ENCODE results near the gene LCN1. TPM values are rescaled to one million over a fixed set of nuclear protein-coding genes. Genes with fewer than 3 reads are reported as not detected.

Gene LCN1
- total RNA-seq, 6 donors from 2014 or later = not detected

- no peaks in the 10 kb centered on the region for H3K36me3 ChIP-seq
- no peak overlapping the region for H3K27ac ChIP-seq
- H3K27me3 ChIP-seq = no peaks in the 10 kb centered on the region
- no peak for ATAC-seq (ENCODE audit: low FRiP score in 2 of 2)
- no peak for DNase-seq
- WGBS, 2 donors = 86% methylated on average over 1 of the region's 1 CpG
- H3K9me3 ChIP-seq = peaks cover 0 to 7% (median 0%) of the 10 kb centered on the region in 4 donors
- H3K4me3 ChIP-seq = no peak overlapping the region
- TF ChIP-seq CTCF (IDR thresholded peaks at IDR 0.05) = no peak
- no peak for TF ChIP-seq POLR2AphosphoS5 (IDR thresholded peaks at IDR 0.05)
- no peak for TF ChIP-seq EP300 (IDR thresholded peaks at IDR 0.05)
- TF ChIP-seq POLR2A (IDR thresholded peaks at IDR 0.05) = no peak
- no peaks in the 10 kb centered on the region for H3K4me1 ChIP-seq
Measured at GRCh38 chr9:135573124-135573523, 51.9 kb downstream of the LCN1 start.

GRCh38 chr9:135574331-135574730, 53.1 kb downstream of the LCN1 start:
- H3K27me3 ChIP-seq = no peaks in the 10 kb centered on the region
- H3K4me1 ChIP-seq = no peaks in the 10 kb centered on the region
- H3K36me3 ChIP-seq = no peaks in the 10 kb centered on the region
- H3K9me3 ChIP-seq = peaks cover 0 to under 1% (median 0%) of the 10 kb centered on the region in 4 donors
- 63 to 66% methylated on average over 13 to 14 of the region's 14 CpGs for WGBS, 2 donors
- H3K4me3 ChIP-seq = no peak overlapping the region
- TF ChIP-seq CTCF (IDR thresholded peaks at IDR 0.05) = no peak
- ATAC-seq (ENCODE audit: low FRiP score in 2 of 2) (no peak), DNase-seq (peak in 1 of 2 donors; percentile 57)
- H3K27ac ChIP-seq = no peak overlapping the region

GRCh38 chr9:135574943-135575342, 53.7 kb downstream of the LCN1 start:
- no peak for ATAC-seq (ENCODE audit: low FRiP score in 2 of 2)
- H3K9me3 ChIP-seq = no peaks in the 10 kb centered on the region
- DNase-seq = peak in 1 of 2 donors; percentile 47

More at GRCh38 chr9:135574943-135575342, 53.7 kb downstream of the LCN1 start:
- H3K27me3 ChIP-seq = no peaks in the 10 kb centered on the region
- H3K27ac ChIP-seq = no peak overlapping the region
- H3K36me3 ChIP-seq = no peaks in the 10 kb centered on the region
- WGBS, 2 donors = 85 to 90% methylated on average over 4 to 14 of the region's 15 CpGs
- H3K4me1 ChIP-seq = no peaks in the 10 kb centered on the region
- TF ChIP-seq POLR2AphosphoS5 (IDR thresholded peaks at IDR 0.05) = no peak
- TF ChIP-seq POLR2A (IDR thresholded peaks at IDR 0.05) = no peak
- no peak for TF ChIP-seq EP300 (IDR thresholded peaks at IDR 0.05)
- TF ChIP-seq CTCF (IDR thresholded peaks at IDR 0.05) = no peak
- H3K4me3 ChIP-seq = no peak overlapping the region

Other genes starting within 250 kb of the LCN1 start
- gene PPP1R26, start 41.7 kb upstream of the LCN1 start, total RNA-seq = 10 to 100 TPM; 25.6 to 48.6 (median 33.8) TPM
- gene MRPS2, start 20.8 kb upstream of the LCN1 start, total RNA-seq = 10 to 100 TPM; 11.1 to 40.6 (median 26.3) TPM
- not detected for gene OBP2A, start 24.7 kb downstream of the LCN1 start, total RNA-seq
- gene PAEP, start 40.3 kb downstream of the LCN1 start, total RNA-seq = 1 to 10 TPM in 1 of 6 donors, not detected in 5; 6.3 TPM
- gene GLT6D1, start 118.1 kb downstream of the LCN1 start, total RNA-seq = not detected
- not detected for gene LCN9, start 141.9 kb downstream of the LCN1 start, total RNA-seq
- gene SOHLH1, start 178.0 kb downstream of the LCN1 start, total RNA-seq = not detected
- 1 to 10 TPM in 1 of 6 donors, under 1 TPM in 3, not detected in 2; 0.11 to 1.0 (median 0.31) TPM for gene KCNT1, start 180.7 kb downstream of the LCN1 start, total RNA-seq

Data from upper lobe of left lung (tissue), 6 donors.